CD14-positive monocyte (primary cell): ENCODE measurements around the gene MAMDC2. TPM values are rescaled to one million over a fixed set of nuclear protein-coding genes. Genes with fewer than 3 reads are reported as not detected.

Experiments
- DNase-seq, 3 donors: peaks; one replicate each; pipeline ENCODE4 v3.0.0-alpha.2; 2011 to 2022
- H2AFZ ChIP-seq: 2 replicates; pipeline ENCODE4 v1.6.0; 2012; ENCODE audit warnings: mild to moderate bottlenecking, low read depth, low read length, inconsistent platforms; ENCODE audit not compliant: insufficient read depth, poor library complexity, severe bottlenecking
- H3K27ac ChIP-seq, 2 donors: 1 replicate in 1 of 2; 2 replicates in 1 of 2; pipeline ENCODE4 v1.5.1; 2012 to 2013; ENCODE audit warnings: low read length in 2 of 2, control low read depth in 1 of 2, inconsistent platforms in 1 of 2, low read depth in 1 of 2, mild to moderate bottlenecking in 1 of 2
- H3K27me3 ChIP-seq, 2 donors: one replicate each; pipeline versions ENCODE4 v1.6.0 to v1.6.1; 2011 to 2013; ENCODE audit warnings: low read length in 2 of 2; ENCODE audit not compliant: control insufficient read depth in 2 of 2, insufficient read depth in 2 of 2
- H3K36me3 ChIP-seq, 2 donors: replicated peaks in 1 of 2; 1 replicate in 1 of 2; 2 replicates in 1 of 2; pipeline versions ENCODE4 v1.5.1 to v1.6.1; 2012 to 2013; ENCODE audit warnings: low read length in 2 of 2, control low read depth in 1 of 2, inconsistent platforms in 1 of 2, mild to moderate bottlenecking in 1 of 2; ENCODE audit not compliant: insufficient read depth in 2 of 2, control insufficient read depth in 1 of 2
- H3K4me1 ChIP-seq, 2 donors: 1 replicate in 1 of 2; 2 replicates in 1 of 2; pipeline versions ENCODE4 v1.5.1 to v1.6.1; 2012 to 2013; ENCODE audit warnings: low read length in 2 of 2, control low read depth in 1 of 2, inconsistent platforms in 1 of 2, mild to moderate bottlenecking in 1 of 2, moderate library complexity in 1 of 2; ENCODE audit not compliant: insufficient read depth in 2 of 2, control insufficient read depth in 1 of 2
- H3K4me2 ChIP-seq: replicated peaks from 2 replicates; pipeline ENCODE3; 2012; ENCODE audit warnings: low read length, moderate library complexity, mild to moderate bottlenecking; ENCODE audit not compliant: poor library complexity, severe bottlenecking; ENCODE audit errors: extremely low read depth
- H3K4me3 ChIP-seq, 3 experiments: fragments of 200-600 bp in 1 of 3; sonication (generic) in 1 of 3; replicated peaks in 1 of 3; 1 replicate in 2 of 3; 2 replicates in 1 of 3; pipeline ENCODE4 v1.5.1; 2011 to 2013; ENCODE audit warnings: low read length in 3 of 3, mild to moderate bottlenecking in 3 of 3, control low read depth in 2 of 3, low read depth in 2 of 3, inconsistent platforms in 1 of 3, moderate library complexity in 1 of 3
- H3K79me2 ChIP-seq: 2 replicates; pipeline ENCODE4 v1.6.0; 2012; ENCODE audit warnings: mild to moderate bottlenecking, control low read depth, inconsistent platforms, low read length, moderate library complexity; ENCODE audit not compliant: insufficient read depth
- H3K9ac ChIP-seq: 2 replicates; pipeline ENCODE4 v1.6.0; 2017; ENCODE audit warnings: low read length, mild to moderate bottlenecking; ENCODE audit not compliant: insufficient read depth, poor library complexity, severe bottlenecking
- H3K9me3 ChIP-seq, 2 donors: replicated peaks in 1 of 2; 1 replicate in 1 of 2; 2 replicates in 1 of 2; pipeline versions ENCODE4 v1.5.1 to v1.6.1; 2012 to 2013; ENCODE audit warnings: low read length in 2 of 2, control low read depth in 1 of 2; ENCODE audit not compliant: control insufficient read depth in 1 of 2, insufficient read depth in 1 of 2
- H4K20me1 ChIP-seq: 2 replicates; pipeline ENCODE4 v1.6.0; 2012; ENCODE audit warnings: mild to moderate bottlenecking, low read length, control low read depth, moderate library complexity; ENCODE audit not compliant: insufficient read depth
- H3K27ac Mint-ChIP-seq, 7 donors: one replicate each; pipeline ENCODE4 v1.8.0; 2020; ENCODE audit warnings: mild to moderate bottlenecking in 7 of 7, mixed read lengths in 7 of 7, moderate library complexity in 6 of 7, inconsistent platforms in 2 of 7
- H3K27me3 Mint-ChIP-seq, 3 donors: one replicate each; pipeline ENCODE4 v1.8.0; 2021 to 2022; ENCODE audit warnings: low read depth in 3 of 3, mild to moderate bottlenecking in 3 of 3, mixed read lengths in 3 of 3, moderate library complexity in 3 of 3, inconsistent platforms in 1 of 3
- H3K36me3 Mint-ChIP-seq, 2 donors: one replicate each; pipeline ENCODE4 v1.8.0; 2020; ENCODE audit warnings: mixed read lengths in 2 of 2, inconsistent platforms in 1 of 2, mild to moderate bottlenecking in 1 of 2
- H3K4me1 Mint-ChIP-seq: one replicate; pipeline ENCODE4 v1.8.0; 2020; ENCODE audit warnings: mild to moderate bottlenecking, mixed read lengths
- H3K4me3 Mint-ChIP-seq, 2 donors: one replicate each; pipeline ENCODE4 v1.8.0; 2020; ENCODE audit warnings: mild to moderate bottlenecking in 2 of 2, mixed read lengths in 2 of 2, moderate library complexity in 1 of 2
- H3K9me3 Mint-ChIP-seq, 7 donors: one replicate each; pipeline ENCODE4 v1.8.0; 2020 to 2022; ENCODE audit warnings: mixed read lengths in 7 of 7, mild to moderate bottlenecking in 6 of 7, moderate library complexity in 6 of 7, inconsistent platforms in 2 of 7
- WGBS: methylation state at CpG from one replicate; pipeline ENCODE4 v1.1.5; 2013; ENCODE audit warnings: missing lambda C conversion rate; ENCODE audit not compliant: insufficient coverage; 5-methylcytosine and 5-hydroxymethylcytosine counted together
- intact Hi-C, 2 donors: fragments of 100-400 bp; cut with micrococcal nuclease; formaldehyde crosslinking; loops; one replicate each; pipeline versions ENCODE4 v1.15.0 to v1.15.1; 2023
- polyA plus RNA-seq, 3 donors: library from polyadenylated mRNA; depleted of rRNA in 1 of 3; unstranded in 2 of 3; stranded (reverse) in 1 of 3; fragments of 300-500 nt in 2 of 3; fragments of >200 nt in 1 of 3; fragmentation: Illumina TruSeq in 2 of 3; gene quantifications; 1 replicate in 2 of 3; 2 replicates in 1 of 3; pipeline ENCODE4 v1.2.3, GENCODE V29; 2012 to 2021
- TF ChIP-seq, protein P1 (sequence below): fragments of 200-600 bp; IDR thresholded peaks from one replicate; pipeline ENCODE4 v1.8.0; 2022; ENCODE audit warnings: antibody characterized with exemption, mild to moderate bottlenecking

MAMDC2 gene
- polyA plus RNA-seq, 3 donors, result 0.05 to 0.09 TPM; not detected in 1

DNA sequence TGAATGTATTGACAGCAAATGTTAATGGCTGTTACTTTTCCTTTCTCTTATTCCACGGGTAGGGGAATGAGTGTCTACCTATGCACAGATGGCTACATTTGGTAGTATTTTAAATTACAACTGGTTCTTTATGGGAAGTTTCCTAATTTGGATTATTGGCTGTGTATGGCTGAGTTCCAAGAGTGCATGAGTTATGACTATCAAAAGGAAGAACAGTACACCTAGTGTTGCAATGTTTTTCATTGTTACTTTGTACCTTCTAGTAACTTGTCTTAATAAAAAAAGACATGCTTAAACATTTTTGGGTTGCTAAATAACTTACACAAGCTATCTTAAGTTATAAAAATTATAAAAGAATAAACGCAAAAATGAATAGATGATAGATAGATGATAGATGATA lies 35.8 kb upstream of the MAMDC2 start:
- no peak overlapping the region for H2AFZ ChIP-seq

DNA sequence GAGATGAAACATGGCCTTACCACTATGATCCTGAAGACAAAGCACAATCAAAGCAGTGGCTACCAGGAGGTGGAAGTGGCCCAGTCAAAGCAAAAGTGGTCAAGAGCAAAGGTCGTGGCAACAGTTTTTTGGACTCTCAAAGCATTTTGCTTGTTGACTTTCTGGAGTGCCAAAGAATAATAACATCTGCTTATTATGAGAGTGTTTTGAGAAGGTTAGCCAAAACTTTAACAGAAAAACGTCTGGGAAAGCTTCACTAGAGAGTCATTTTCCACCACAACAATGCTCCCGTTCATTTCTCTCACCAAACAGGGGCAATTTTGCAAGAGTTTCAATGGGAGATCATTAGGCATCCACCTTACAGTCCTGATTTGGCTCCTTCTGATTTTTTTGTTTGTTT lies 33.6 kb upstream of the MAMDC2 start:
- Histone ChIP-seq H3K4me2 (no peak overlapping the region), H3K27ac (no peak overlapping the region), H4K20me1 (no peaks in the 10 kb centered on the region), H3K27me3 (no peaks in the 10 kb centered on the region), H3K4me1 (no peaks in the 10 kb centered on the region), H3K79me2 (no peaks in the 10 kb centered on the region), H3K36me3 (no peaks in the 10 kb centered on the region), H2AFZ (no peak overlapping the region), H3K9ac (no peak overlapping the region), H3K4me3 (no peak overlapping the region), H3K9me3 (no peaks in the 10 kb centered on the region)
- Mint-ChIP-seq H3K27ac (peak overlapping the region in 1 of 7 donors; percentile 54), H3K36me3 (no peaks in the 10 kb centered on the region), H3K27me3 (peaks cover 0 to 6% (median 0%) of the 10 kb centered on the region in 3 donors), H3K4me1 (no peaks in the 10 kb centered on the region), H3K4me3 (no peak overlapping the region), H3K9me3 (no peaks in the 10 kb centered on the region)
- TF ChIP-seq, protein P1, sequence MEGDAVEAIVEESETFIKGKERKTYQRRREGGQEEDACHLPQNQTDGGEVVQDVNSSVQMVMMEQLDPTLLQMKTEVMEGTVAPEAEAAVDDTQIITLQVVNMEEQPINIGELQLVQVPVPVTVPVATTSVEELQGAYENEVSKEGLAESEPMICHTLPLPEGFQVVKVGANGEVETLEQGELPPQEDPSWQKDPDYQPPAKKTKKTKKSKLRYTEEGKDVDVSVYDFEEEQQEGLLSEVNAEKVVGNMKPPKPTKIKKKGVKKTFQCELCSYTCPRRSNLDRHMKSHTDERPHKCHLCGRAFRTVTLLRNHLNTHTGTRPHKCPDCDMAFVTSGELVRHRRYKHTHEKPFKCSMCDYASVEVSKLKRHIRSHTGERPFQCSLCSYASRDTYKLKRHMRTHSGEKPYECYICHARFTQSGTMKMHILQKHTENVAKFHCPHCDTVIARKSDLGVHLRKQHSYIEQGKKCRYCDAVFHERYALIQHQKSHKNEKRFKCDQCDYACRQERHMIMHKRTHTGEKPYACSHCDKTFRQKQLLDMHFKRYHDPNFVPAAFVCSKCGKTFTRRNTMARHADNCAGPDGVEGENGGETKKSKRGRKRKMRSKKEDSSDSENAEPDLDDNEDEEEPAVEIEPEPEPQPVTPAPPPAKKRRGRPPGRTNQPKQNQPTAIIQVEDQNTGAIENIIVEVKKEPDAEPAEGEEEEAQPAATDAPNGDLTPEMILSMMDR, result no peak
- intact Hi-C loops, result no loop called here
- no peak for DNase-seq
- 100% methylated on average over 1 of the region's 3 CpGs for WGBS

More for the DNA sequence above, 35.8 kb upstream of the MAMDC2 start:
- Histone ChIP-seq H3K27me3 (no peaks in the 10 kb centered on the region), H3K79me2 (no peaks in the 10 kb centered on the region), H3K4me2 (no peak overlapping the region), H3K9me3 (no peaks in the 10 kb centered on the region), H3K27ac (no peak overlapping the region), H3K9ac (no peak overlapping the region), H3K4me3 (no peak overlapping the region), H3K36me3 (no peaks in the 10 kb centered on the region), H4K20me1 (no peaks in the 10 kb centered on the region), H3K4me1 (no peaks in the 10 kb centered on the region)
- no peak for DNase-seq
- Mint-ChIP-seq H3K4me1 (no peaks in the 10 kb centered on the region), H3K9me3 (no peaks in the 10 kb centered on the region), H3K36me3 (no peaks in the 10 kb centered on the region), H3K27me3 (peaks cover 0 to 6% (median 0%) of the 10 kb centered on the region in 3 donors), H3K27ac (no peak overlapping the region), H3K4me3 (no peak overlapping the region)
- intact Hi-C loops, result no loop called here
- TF ChIP-seq, protein P1, result no peak
- no CpG with 5 or more reads among the region's 2 CpGs for WGBS
